Activated T-helper 17 cell treated with anti-CD3 and anti-CD28 coated beads, Interleukin-2, amount 50 U/mL, for 72 hours (primary cell): ENCODE results near the gene GAPDHS. TPM values are rescaled to one million over a fixed set of nuclear protein-coding genes. Genes with fewer than 3 reads are reported as not detected.

ENCODE experiments used
- ATAC-seq: fragments of 150-1000 bp; cut with Tn5 transposase; replicated peaks from 2 replicates; pipeline ENCODE4 v1.10.0; 2021; ENCODE audit warnings: mild to moderate bottlenecking, moderate library complexity
- H3K27ac Mint-ChIP-seq: one replicate; pipeline ENCODE4 v1.8.0; 2022; ENCODE audit warnings: mixed read lengths
- H3K27me3 Mint-ChIP-seq: one replicate; pipeline ENCODE4 v1.8.0; 2022; ENCODE audit warnings: mixed read lengths
- H3K36me3 Mint-ChIP-seq: one replicate; pipeline ENCODE4 v1.8.0; 2022; ENCODE audit warnings: low read depth, mild to moderate bottlenecking, mixed read lengths
- H3K4me1 Mint-ChIP-seq: one replicate; pipeline ENCODE4 v1.8.0; 2022; ENCODE audit warnings: mixed read lengths
- H3K4me3 Mint-ChIP-seq: one replicate; pipeline ENCODE4 v1.8.0; 2022; ENCODE audit warnings: mild to moderate bottlenecking, mixed read lengths
- H3K9me3 Mint-ChIP-seq: one replicate; pipeline ENCODE4 v1.8.0; 2022; ENCODE audit warnings: mixed read lengths
- total RNA-seq, 2 donors: library from RNA; stranded (reverse); gene quantifications; one replicate each; pipeline ENCODE4 v1.2.3, GENCODE V29; 2022

Gene GAPDHS
- total RNA-seq, 2 donors from 2014 or later: not detected

- peaks cover 14% of the 10 kb centered on the region for H3K27me3 Mint-ChIP-seq
- no peaks in the 10 kb centered on the region for H3K9me3 Mint-ChIP-seq
- no peak overlapping the region for H3K27ac Mint-ChIP-seq
Observed at GRCh38 chr19:35555301-35556005, 22.2 kb downstream of the GAPDHS start.

GRCh38 chr19:35556025-35556590 lies 22.9 kb downstream of the GAPDHS start:
- H3K36me3 Mint-ChIP-seq: no peaks in the 10 kb centered on the region
- peaks cover 18% of the 10 kb centered on the region for H3K27me3 Mint-ChIP-seq
- H3K27ac Mint-ChIP-seq: no peak overlapping the region
- peaks cover 5% of the 10 kb centered on the region for H3K4me1 Mint-ChIP-seq
- H3K4me3 Mint-ChIP-seq: no peak overlapping the region
- H3K9me3 Mint-ChIP-seq: no peaks in the 10 kb centered on the region
- no peak for ATAC-seq

More at GRCh38 chr19:35555301-35556005, 22.2 kb downstream of the GAPDHS start:
- ATAC-seq: no peak
- no peak overlapping the region for H3K4me3 Mint-ChIP-seq
- peaks cover 4% of the 10 kb centered on the region for H3K4me1 Mint-ChIP-seq
- H3K36me3 Mint-ChIP-seq: peaks cover 6% of the 10 kb centered on the region

DNA sequence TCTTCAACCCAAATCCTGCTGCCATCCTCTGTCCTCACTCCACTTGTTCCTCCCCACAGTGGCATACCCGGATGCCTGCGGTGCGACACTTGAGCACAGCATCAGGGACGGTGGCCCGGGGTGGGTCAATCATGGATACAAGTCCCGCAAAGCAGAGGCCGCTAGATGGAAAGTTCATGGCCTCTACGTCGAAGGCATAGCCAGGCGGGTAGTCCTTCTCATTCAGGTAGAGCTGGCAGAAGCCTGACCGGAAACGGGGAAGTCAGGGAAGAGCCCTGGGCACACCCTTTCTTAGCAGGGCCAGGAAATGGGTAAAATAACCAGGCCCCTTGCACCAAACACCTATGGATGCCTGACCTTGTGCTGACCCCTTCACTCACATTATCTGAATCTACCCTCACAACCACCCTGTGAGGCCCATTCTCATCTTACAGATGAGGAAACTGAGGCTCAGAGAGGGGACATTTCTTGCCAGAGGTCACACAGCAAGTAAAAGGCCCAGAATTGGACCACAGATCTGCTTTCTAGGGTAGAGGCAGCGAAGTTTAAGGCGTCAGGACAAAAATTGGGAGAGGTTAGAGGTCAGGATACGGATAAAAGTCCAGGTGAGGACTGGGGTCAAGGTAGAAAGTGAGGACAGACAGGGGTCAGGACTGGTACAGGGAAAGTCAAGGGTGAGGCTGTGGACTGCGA lies 23.7 kb downstream of the GAPDHS start:
- Mint-ChIP-seq H3K4me3 (peak overlapping the region; percentile 58), H3K36me3 (no peaks in the 10 kb centered on the region), H3K27ac (no peak overlapping the region), H3K4me1 (peaks cover 8% of the 10 kb centered on the region), H3K9me3 (no peaks in the 10 kb centered on the region), H3K27me3 (peaks cover 24% of the 10 kb centered on the region)
- ATAC-seq: no peak

DNA sequence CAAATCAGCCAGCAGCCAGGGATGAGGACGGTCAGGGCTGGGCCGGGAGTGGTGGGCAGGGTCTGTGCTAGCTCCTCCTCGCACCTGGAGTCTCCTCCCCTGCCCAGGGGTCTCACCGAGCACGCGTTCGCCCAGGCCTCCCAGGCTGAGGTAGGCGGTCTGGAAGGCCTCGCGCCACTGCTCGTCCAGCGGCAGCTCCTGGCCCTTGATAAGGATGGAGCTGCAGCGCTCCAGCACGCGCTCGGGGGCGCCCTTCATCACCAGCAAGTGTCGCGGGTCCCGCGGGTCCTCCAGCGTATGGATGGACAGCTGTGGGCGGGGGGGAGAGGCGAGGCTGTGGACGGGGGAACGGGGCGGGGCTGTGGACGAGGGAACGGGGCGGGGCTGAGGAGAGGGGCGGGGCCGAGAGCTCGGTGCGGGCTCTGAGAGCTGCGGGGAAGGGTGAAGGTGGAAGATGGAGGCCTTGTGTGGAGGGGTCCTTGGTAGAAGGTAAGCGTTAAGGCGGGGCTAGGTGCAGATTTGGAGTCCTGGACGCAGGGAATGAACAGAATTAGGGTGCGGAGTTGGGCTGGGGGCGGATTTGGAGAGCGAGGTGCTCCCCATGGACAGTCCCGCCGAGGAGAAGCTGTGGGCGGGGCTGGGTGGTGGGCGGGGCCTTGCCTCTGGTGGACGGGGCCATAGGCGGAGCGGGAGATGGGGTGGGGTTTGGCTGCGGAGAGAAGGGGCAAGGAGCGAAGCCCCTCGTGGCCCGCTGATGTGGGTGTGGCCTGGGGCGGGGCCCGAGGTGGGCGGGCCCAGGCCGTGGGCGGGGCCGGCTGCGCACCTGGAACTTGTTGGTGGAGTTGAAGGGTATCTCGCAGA lies 24.5 kb downstream of the GAPDHS start:
- Mint-ChIP-seq H3K4me1 (peaks cover 8% of the 10 kb centered on the region), H3K9me3 (no peaks in the 10 kb centered on the region)
- ATAC-seq: peak; percentile 78

GRCh38 chr19:35558400-35559280 lies 25.4 kb downstream of the GAPDHS start:
- Mint-ChIP-seq H3K4me1 (peaks cover 8% of the 10 kb centered on the region), H3K4me3 (peak overlapping the region; percentile 18), H3K27ac (no peak overlapping the region), H3K9me3 (no peaks in the 10 kb centered on the region), H3K27me3 (peaks cover 33% of the 10 kb centered on the region), H3K36me3 (no peaks in the 10 kb centered on the region)
- no peak for ATAC-seq

More for the DNA sequence above, 24.5 kb downstream of the GAPDHS start:
- Mint-ChIP-seq H3K27ac (no peak overlapping the region), H3K27me3 (peaks cover 27% of the 10 kb centered on the region), H3K4me3 (peak overlapping the region; percentile 58), H3K36me3 (no peaks in the 10 kb centered on the region)

- Mint-ChIP-seq H3K4me3 (peak overlapping the region; percentile 18), H3K36me3 (no peaks in the 10 kb centered on the region), H3K27me3 (peaks cover 35% of the 10 kb centered on the region), H3K9me3 (no peaks in the 10 kb centered on the region), H3K27ac (no peak overlapping the region), H3K4me1 (peaks cover 8% of the 10 kb centered on the region)
- ATAC-seq: no peak
Observed at GRCh38 chr19:35559281-35559659, 26.0 kb downstream of the GAPDHS start.

- no peak for ATAC-seq
- peaks cover 35% of the 10 kb centered on the region for H3K27me3 Mint-ChIP-seq
- no peaks in the 10 kb centered on the region for H3K36me3 Mint-ChIP-seq
- no peak overlapping the region for H3K4me3 Mint-ChIP-seq
- no peaks in the 10 kb centered on the region for H3K9me3 Mint-ChIP-seq
- no peak overlapping the region for H3K27ac Mint-ChIP-seq
- H3K4me1 Mint-ChIP-seq: peaks cover 8% of the 10 kb centered on the region
Observed at GRCh38 chr19:35559781-35560180, 26.5 kb downstream of the GAPDHS start.

GRCh38 chr19:35560271-35560670 lies 27.0 kb downstream of the GAPDHS start:
- no peak for ATAC-seq

GRCh38 chr19:35560677-35561076 lies 27.4 kb downstream of the GAPDHS start:
- Mint-ChIP-seq H3K27me3 (peaks cover 41% of the 10 kb centered on the region), H3K27ac (no peak overlapping the region), H3K36me3 (no peaks in the 10 kb centered on the region), H3K4me3 (no peak overlapping the region), H3K4me1 (peaks cover 8% of the 10 kb centered on the region), H3K9me3 (no peaks in the 10 kb centered on the region)
- no peak for ATAC-seq

More at GRCh38 chr19:35560271-35560670, 27.0 kb downstream of the GAPDHS start:
- Mint-ChIP-seq H3K36me3 (no peaks in the 10 kb centered on the region), H3K27me3 (peaks cover 37% of the 10 kb centered on the region), H3K27ac (no peak overlapping the region), H3K4me1 (peaks cover 8% of the 10 kb centered on the region), H3K9me3 (no peaks in the 10 kb centered on the region), H3K4me3 (no peak overlapping the region)

GRCh38 chr19:35561436-35561835 lies 28.2 kb downstream of the GAPDHS start:
- H3K9me3 Mint-ChIP-seq: no peaks in the 10 kb centered on the region
- H3K4me3 Mint-ChIP-seq: no peak overlapping the region
- H3K4me1 Mint-ChIP-seq: peaks cover 8% of the 10 kb centered on the region
- H3K36me3 Mint-ChIP-seq: no peaks in the 10 kb centered on the region
- no peak for ATAC-seq
- no peak overlapping the region for H3K27ac Mint-ChIP-seq
- H3K27me3 Mint-ChIP-seq: peaks cover 42% of the 10 kb centered on the region

DNA sequence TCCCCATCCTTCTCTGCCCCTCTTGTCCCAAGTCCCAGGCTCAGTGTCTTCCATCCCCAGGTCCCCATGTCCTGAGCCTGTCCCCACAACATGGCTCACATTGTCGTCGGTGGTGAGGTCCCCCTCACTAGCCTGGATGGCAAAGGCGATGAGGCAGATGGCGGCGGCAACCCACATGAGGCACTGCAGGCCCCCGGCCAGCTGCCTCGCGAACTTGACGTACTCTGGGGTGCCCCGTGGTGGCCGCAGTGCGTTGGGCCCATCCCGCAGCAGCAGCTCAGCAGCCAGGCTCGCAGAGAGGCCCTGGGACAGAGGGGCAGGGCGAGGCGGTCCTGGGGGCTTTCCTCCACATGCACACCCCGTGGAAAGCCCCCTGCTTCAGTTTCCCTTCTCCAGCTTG lies 29.1 kb downstream of the GAPDHS start:
- H3K4me1 Mint-ChIP-seq: peaks cover 5% of the 10 kb centered on the region
- no peak for ATAC-seq
- H3K36me3 Mint-ChIP-seq: no peaks in the 10 kb centered on the region

DNA sequence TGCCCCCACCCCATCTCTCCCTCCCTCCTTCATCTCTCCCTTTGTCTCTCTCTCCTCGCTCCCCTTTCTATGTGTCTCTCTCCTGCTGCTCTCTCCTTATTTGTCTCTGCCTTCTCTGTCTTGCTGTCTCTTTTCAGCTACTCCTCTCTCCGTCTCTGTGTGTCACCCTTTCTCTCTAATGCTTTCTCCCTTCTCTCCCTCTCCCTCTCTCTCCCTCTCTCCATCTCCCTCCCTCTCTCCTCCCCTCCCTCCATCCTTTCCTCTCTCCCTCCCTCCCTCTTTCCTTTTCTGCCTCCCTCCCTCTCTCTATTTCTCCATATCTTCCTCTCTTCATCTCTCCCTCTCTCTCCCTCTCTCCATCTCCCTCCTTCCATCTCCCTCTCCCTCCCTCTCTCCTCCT lies 29.5 kb downstream of the GAPDHS start:
- no peak overlapping the region for H3K27ac Mint-ChIP-seq

More for the DNA sequence above, 29.1 kb downstream of the GAPDHS start:
- H3K4me3 Mint-ChIP-seq: no peak overlapping the region
- no peak overlapping the region for H3K27ac Mint-ChIP-seq
- H3K9me3 Mint-ChIP-seq: no peaks in the 10 kb centered on the region
- H3K27me3 Mint-ChIP-seq: peaks cover 43% of the 10 kb centered on the region

DNA sequence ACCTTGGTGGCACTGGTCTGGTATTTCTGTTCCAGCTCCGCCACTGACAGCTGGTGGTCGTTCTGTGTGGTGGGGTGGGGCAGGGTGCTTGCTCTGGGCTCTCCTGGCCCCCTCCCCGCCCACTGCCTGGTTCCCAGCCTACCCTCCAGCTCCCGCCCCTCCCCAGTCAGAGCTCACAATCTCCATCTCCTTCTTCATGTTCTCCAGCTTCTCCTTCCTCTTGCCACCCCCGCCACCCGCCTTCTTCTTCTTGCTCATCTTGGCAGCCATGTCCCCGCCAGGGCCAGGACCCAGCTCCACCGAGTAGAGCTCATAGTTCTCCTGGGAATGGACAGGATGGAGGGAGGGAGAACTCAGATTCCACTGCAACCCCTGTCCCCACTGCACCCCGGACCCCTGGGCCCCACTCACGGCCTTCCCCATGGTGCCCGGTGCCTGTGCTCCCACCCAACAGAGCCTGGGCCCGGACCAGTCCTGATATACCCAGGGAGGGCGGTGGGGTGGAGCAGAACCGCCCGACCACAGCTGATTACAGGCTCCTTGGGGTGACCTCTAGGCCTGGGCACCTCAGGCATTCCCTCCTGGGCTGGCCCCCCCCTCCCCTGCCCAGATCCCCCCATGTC lies 30.1 kb downstream of the GAPDHS start, which contains the start of gene ATP4A:
ATP4A (minus strand) TSS at position 452 of the 623 bp plus-strand sequence; CDS start at position 423, 29 bp downstream.
- Mint-ChIP-seq H3K4me1 (peaks cover 4% of the 10 kb centered on the region), H3K27me3 (peaks cover 42% of the 10 kb centered on the region), H3K27ac (no peak within 1 kb of the TSS), H3K36me3 (no peaks in the 10 kb centered on the region), H3K4me3 (no peak within 1 kb of the TSS), H3K9me3 (no peaks in the 10 kb centered on the region)
- no peak for ATAC-seq

More for the DNA sequence above, 29.5 kb downstream of the GAPDHS start:
- H3K4me1 Mint-ChIP-seq: peaks cover 4% of the 10 kb centered on the region
- H3K27me3 Mint-ChIP-seq: peaks cover 42% of the 10 kb centered on the region
- no peaks in the 10 kb centered on the region for H3K36me3 Mint-ChIP-seq
- H3K4me3 Mint-ChIP-seq: no peak overlapping the region
- H3K9me3 Mint-ChIP-seq: no peaks in the 10 kb centered on the region
- no peak for ATAC-seq
